ENCODE measurements around the gene SLC22A13. TPM values are rescaled to one million over a fixed set of nuclear protein-coding genes. Genes with fewer than 3 reads are reported as not detected.

SLC22A13 gene
- polyA plus RNA-seq, 1 donor from 2014 or later, result not detected

GRCh38 chr3:38312356-38312755 is 46.7 kb downstream of the SLC22A13 start:
- H3K9me2 ChIP-seq (ENCODE audit: insufficient read depth, low read length), result no peaks in the 10 kb centered on the region
- H3F3A ChIP-seq (ENCODE audit: insufficient read depth, low read length, poor library complexity, severe bottlenecking), result no peaks in the 10 kb centered on the region
- no peak overlapping the region for H3K9ac ChIP-seq (ENCODE audit: low read length)
- H4K20me1 ChIP-seq (ENCODE audit: insufficient read depth), result no peaks in the 10 kb centered on the region
- H3K36me3 ChIP-seq (ENCODE audit: insufficient read depth, low read length), result no peaks in the 10 kb centered on the region
- H3K79me2 ChIP-seq (replicated peaks; ENCODE audit: insufficient read depth, low read length), result no peaks in the 10 kb centered on the region
- no peaks in the 10 kb centered on the region for H3K27me3 ChIP-seq (ENCODE audit: insufficient read depth, low read depth, low read length)
- H3K4me2 ChIP-seq (ENCODE audit: low read length), result no peak overlapping the region
- H2AFZ ChIP-seq (ENCODE audit: low read depth, low read length), result no peak overlapping the region
- no peak overlapping the region for H3K27ac ChIP-seq (ENCODE audit: low read length)
- no peak overlapping the region for H3K4me3 ChIP-seq (ENCODE audit: low read length)
- TF ChIP-seq REST (IDR thresholded peaks at IDR 0.05; ENCODE audit: borderline replicate concordance), result no peak
- TF ChIP-seq EZH2 (IDR thresholded peaks at IDR 0.05; ENCODE audit: borderline replicate concordance, insufficient read depth, low read length, poor library complexity, severe bottlenecking), result no peak
- no peak for TF ChIP-seq RAD21 (conservative IDR thresholded peaks at IDR 0.05)
- TF ChIP-seq TAF1 (IDR thresholded peaks at IDR 0.05; ENCODE audit: low read depth), result no peak
- TF ChIP-seq MXI1 (conservative IDR thresholded peaks at IDR 0.05; ENCODE audit: poor library complexity, severe bottlenecking), result no peak
- TF ChIP-seq CTCF (IDR thresholded peaks at IDR 0.05; ENCODE audit: poor library complexity, severe bottlenecking), result no peak
- TF ChIP-seq SMC3 (conservative IDR thresholded peaks at IDR 0.05; ENCODE audit: poor library complexity), result no peak
- no peak for TF ChIP-seq POLR2AphosphoS5 (IDR thresholded peaks at IDR 0.05)
- TF ChIP-seq EP300 (conservative IDR thresholded peaks at IDR 0.05; ENCODE audit: poor library complexity, severe bottlenecking), result no peak
- H3K9me3 ChIP-seq (ENCODE audit: low read length), result no peaks in the 10 kb centered on the region

- Histone ChIP-seq H4K20me1 (ENCODE audit: insufficient read depth) (no peaks in the 10 kb centered on the region), H3K27ac (ENCODE audit: low read length) (no peak overlapping the region)
- no peak for TF ChIP-seq EP300 (conservative IDR thresholded peaks at IDR 0.05; ENCODE audit: poor library complexity, severe bottlenecking)
- TF ChIP-seq MXI1 (conservative IDR thresholded peaks at IDR 0.05; ENCODE audit: poor library complexity, severe bottlenecking), result no peak
- no peak for TF ChIP-seq EZH2 (IDR thresholded peaks at IDR 0.05; ENCODE audit: borderline replicate concordance, insufficient read depth, low read length, poor library complexity, severe bottlenecking)
- TF ChIP-seq POLR2AphosphoS5 (IDR thresholded peaks at IDR 0.05), result no peak
- no peak for TF ChIP-seq TAF1 (IDR thresholded peaks at IDR 0.05; ENCODE audit: low read depth)
- no peak for TF ChIP-seq RAD21 (conservative IDR thresholded peaks at IDR 0.05)
- TF ChIP-seq SMC3 (conservative IDR thresholded peaks at IDR 0.05; ENCODE audit: poor library complexity), result no peak
- TF ChIP-seq CTCF (IDR thresholded peaks at IDR 0.05; ENCODE audit: poor library complexity, severe bottlenecking), result no peak
- TF ChIP-seq REST (IDR thresholded peaks at IDR 0.05; ENCODE audit: borderline replicate concordance), result no peak
Observed at GRCh38 chr3:38313263-38313662, 47.7 kb downstream of the SLC22A13 start.

More at GRCh38 chr3:38313263-38313662, 47.7 kb downstream of the SLC22A13 start:
- Histone ChIP-seq H3K9me2 (ENCODE audit: insufficient read depth, low read length) (no peaks in the 10 kb centered on the region), H3K9me3 (ENCODE audit: low read length) (no peaks in the 10 kb centered on the region), H3K36me3 (ENCODE audit: insufficient read depth, low read length) (no peaks in the 10 kb centered on the region), H2AFZ (ENCODE audit: low read depth, low read length) (no peak overlapping the region), H3F3A (ENCODE audit: insufficient read depth, low read length, poor library complexity, severe bottlenecking) (no peaks in the 10 kb centered on the region), H3K79me2 (replicated peaks; ENCODE audit: insufficient read depth, low read length) (no peaks in the 10 kb centered on the region), H3K9ac (ENCODE audit: low read length) (no peak overlapping the region), H3K4me2 (ENCODE audit: low read length) (no peak overlapping the region), H3K27me3 (ENCODE audit: insufficient read depth, low read depth, low read length) (no peaks in the 10 kb centered on the region), H3K4me3 (ENCODE audit: low read length) (no peak overlapping the region)

Data from neural cell (in vitro differentiated cells).